Nephron (organoid): ENCODE data around the gene SMYD3.

ENCODE experiments used
- H3K27ac Mint-ChIP-seq, 3 experiments: 2 replicates each; pipeline ENCODE4 v1.8.0; 2020; ENCODE audit warnings: mixed read lengths in 3 of 3, mild to moderate bottlenecking in 2 of 3, moderate library complexity in 1 of 3
- H3K27me3 Mint-ChIP-seq: 2 replicates; pipeline ENCODE4 v1.8.0; 2021; ENCODE audit warnings: low read depth, mild to moderate bottlenecking, moderate library complexity, mixed read lengths
- H3K36me3 Mint-ChIP-seq: 2 replicates; pipeline ENCODE4 v1.8.0; 2020; ENCODE audit warnings: low read depth, mixed read lengths
- H3K4me1 Mint-ChIP-seq: 2 replicates; pipeline ENCODE4 v1.8.0; 2020; ENCODE audit warnings: mixed read lengths
- H3K4me3 Mint-ChIP-seq, 3 experiments: 2 replicates each; pipeline ENCODE4 v1.8.0; 2020; ENCODE audit warnings: mild to moderate bottlenecking in 3 of 3, mixed read lengths in 3 of 3, moderate library complexity in 2 of 3
- H3K9me3 Mint-ChIP-seq: 2 replicates; pipeline ENCODE4 v1.8.0; 2020; ENCODE audit warnings: mixed read lengths
- TF ChIP-seq, protein P1 (sequence below), 3 experiments: fragments of 200-600 bp; sonication (generic); IDR thresholded peaks; one replicate each; pipeline ENCODE4 v1.5.0; 2021; ENCODE audit warnings: antibody characterized with exemption in 3 of 3; ENCODE audit not compliant: unreplicated experiment in 3 of 3

SMYD3 gene

DNA sequence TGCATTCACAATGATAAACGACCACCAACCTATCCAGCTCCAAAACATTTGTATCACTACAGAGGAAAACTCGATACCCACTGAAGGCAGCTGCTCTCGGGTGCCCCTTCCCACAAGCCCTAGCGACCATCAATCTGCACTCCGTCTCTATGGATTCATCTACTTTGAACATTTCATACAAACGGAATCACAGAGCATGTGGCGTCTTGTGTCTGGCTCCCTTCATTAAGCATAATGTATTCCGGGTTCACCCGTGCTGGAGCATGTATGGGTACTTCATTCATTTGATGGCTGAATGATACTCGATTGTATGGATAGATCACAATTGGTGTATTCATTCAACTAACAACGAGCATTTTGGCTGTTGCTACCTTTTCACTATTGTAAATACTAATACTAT lies 340.2 kb downstream of the SMYD3 start:
- Mint-ChIP-seq H3K27me3 (no peaks in the 10 kb centered on the region), H3K9me3 (no peaks in the 10 kb centered on the region), H3K4me3 (no peak overlapping the region), H3K4me1 (peaks cover 2% of the 10 kb centered on the region), H3K36me3 (no peaks in the 10 kb centered on the region), H3K27ac (no peak overlapping the region)
- TF ChIP-seq, protein P1, sequence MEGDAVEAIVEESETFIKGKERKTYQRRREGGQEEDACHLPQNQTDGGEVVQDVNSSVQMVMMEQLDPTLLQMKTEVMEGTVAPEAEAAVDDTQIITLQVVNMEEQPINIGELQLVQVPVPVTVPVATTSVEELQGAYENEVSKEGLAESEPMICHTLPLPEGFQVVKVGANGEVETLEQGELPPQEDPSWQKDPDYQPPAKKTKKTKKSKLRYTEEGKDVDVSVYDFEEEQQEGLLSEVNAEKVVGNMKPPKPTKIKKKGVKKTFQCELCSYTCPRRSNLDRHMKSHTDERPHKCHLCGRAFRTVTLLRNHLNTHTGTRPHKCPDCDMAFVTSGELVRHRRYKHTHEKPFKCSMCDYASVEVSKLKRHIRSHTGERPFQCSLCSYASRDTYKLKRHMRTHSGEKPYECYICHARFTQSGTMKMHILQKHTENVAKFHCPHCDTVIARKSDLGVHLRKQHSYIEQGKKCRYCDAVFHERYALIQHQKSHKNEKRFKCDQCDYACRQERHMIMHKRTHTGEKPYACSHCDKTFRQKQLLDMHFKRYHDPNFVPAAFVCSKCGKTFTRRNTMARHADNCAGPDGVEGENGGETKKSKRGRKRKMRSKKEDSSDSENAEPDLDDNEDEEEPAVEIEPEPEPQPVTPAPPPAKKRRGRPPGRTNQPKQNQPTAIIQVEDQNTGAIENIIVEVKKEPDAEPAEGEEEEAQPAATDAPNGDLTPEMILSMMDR (IDR thresholded peaks at IDR 0.05; ENCODE audit: unreplicated experiment in 3 of 3): no peak

DNA sequence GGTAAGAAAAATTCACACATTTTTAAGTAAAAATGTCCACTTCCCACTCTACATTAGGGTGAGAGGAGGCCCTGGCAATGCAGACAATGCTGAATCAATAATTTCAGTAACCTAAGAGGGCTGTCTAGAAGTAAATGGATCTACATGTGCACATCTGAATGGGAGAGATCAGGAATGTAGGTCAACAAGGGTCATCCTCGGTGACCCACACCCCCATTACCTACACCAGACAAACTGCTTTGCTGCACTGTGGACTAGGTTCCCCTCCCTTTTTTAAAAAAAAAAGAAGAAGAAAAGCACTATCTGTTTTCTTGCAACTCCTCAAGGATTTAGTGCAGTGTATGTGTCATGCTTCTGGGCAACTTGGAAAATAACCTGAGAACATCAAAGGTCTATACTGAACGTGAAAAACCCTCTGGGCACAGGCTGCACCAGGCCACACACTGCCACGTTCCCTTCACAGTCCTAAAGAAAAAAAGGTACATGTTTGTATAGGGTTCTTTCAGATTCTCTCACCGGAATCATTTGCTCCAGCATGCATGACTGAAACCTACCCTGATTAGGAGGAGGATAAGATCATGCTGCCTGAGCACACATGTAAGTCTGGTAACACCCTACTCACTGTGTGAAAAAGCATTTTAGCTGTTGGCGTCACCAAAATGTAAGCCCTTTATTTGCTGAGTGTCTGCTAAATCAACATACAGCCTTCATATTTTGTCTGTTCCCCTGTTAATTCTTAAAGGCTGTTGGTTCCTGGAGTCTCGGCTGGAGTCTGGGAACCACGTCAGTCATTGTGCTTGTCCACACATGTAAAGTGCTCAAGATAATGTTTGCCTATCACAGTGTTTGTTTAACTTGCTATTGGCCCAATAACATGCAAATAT lies 341.0 kb downstream of the SMYD3 start:
- H3K4me1 Mint-ChIP-seq: peaks cover 7% of the 10 kb centered on the region
- no peak overlapping the region for H3K4me3 Mint-ChIP-seq
- TF ChIP-seq, protein P1 (IDR thresholded peaks at IDR 0.05; ENCODE audit: unreplicated experiment in 3 of 3): no peak
- no peaks in the 10 kb centered on the region for H3K27me3 Mint-ChIP-seq
- no peak overlapping the region for H3K27ac Mint-ChIP-seq
- H3K9me3 Mint-ChIP-seq: no peaks in the 10 kb centered on the region
- H3K36me3 Mint-ChIP-seq: no peaks in the 10 kb centered on the region

DNA sequence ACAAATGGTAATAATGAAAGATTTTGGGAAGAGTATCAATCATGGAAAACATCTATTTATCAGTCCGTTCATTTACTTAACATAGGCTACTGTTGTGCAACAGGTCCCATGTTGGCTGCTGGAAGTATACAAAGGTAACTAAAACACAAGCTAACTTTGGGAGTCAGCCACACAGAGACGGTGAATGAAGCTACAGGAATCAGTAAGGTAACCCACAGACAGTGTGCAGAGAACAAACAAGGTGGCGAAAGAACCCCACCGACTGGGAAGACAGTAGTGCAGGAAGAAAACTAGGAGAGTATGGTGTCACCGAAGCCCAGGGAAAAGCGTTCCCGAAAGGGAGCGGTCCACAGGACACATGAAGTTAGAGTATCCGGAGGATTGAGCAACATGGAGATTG lies 342.3 kb downstream of the SMYD3 start:
- no peak overlapping the region for H3K4me3 Mint-ChIP-seq
- no peaks in the 10 kb centered on the region for H3K9me3 Mint-ChIP-seq
- no peaks in the 10 kb centered on the region for H3K27me3 Mint-ChIP-seq
- H3K27ac Mint-ChIP-seq: no peak overlapping the region
- TF ChIP-seq, protein P1 (IDR thresholded peaks at IDR 0.05; ENCODE audit: unreplicated experiment in 3 of 3): no peak
- no peaks in the 10 kb centered on the region for H3K36me3 Mint-ChIP-seq
- peaks cover 7% of the 10 kb centered on the region for H3K4me1 Mint-ChIP-seq

DNA sequence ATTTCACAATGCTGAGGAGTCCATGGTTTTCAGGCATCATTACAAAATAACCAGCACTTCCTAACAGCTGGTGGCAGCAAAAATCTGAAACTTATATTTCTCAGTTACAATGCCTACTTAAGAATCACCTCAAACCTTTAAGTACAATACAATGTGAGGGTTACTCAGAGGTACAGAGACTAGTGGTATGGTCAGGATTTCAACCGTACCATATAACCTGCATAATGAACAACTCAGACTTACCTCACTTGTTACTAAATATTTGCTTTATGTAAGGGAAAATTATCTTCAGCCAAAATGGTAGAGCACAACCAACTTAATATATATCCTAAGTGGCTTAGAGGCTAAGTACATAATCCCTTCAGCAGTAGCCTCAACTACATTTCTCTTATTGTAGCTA lies 344.5 kb downstream of the SMYD3 start:
- TF ChIP-seq, protein P1 (IDR thresholded peaks at IDR 0.05; ENCODE audit: unreplicated experiment in 3 of 3): no peak

DNA sequence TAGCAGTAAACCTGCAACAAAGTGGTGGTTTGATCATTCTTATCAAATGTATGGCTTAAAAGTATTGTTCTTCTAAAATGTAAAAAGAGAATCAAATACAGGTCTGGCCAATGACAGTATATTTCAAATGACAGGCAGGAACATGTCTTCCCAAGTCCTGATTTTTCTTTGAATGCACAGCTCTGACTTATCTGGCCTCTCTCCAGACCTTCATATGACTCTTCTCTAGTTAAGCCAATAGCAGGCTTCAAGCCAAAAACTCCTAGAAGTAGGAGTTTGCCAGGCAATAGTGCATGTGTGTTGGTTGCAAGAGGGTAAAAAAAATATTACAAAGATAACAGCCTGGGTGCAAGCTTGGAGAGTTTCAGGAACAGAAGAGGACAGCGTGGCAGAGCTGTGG lies 345.5 kb downstream of the SMYD3 start:
- no peak overlapping the region for H3K4me3 Mint-ChIP-seq
- H3K36me3 Mint-ChIP-seq: no peaks in the 10 kb centered on the region
- H3K9me3 Mint-ChIP-seq: no peaks in the 10 kb centered on the region
- H3K4me1 Mint-ChIP-seq: peaks cover 7% of the 10 kb centered on the region
- no peaks in the 10 kb centered on the region for H3K27me3 Mint-ChIP-seq
- TF ChIP-seq, protein P1 (IDR thresholded peaks at IDR 0.05; ENCODE audit: unreplicated experiment in 3 of 3): no peak
- no peak overlapping the region for H3K27ac Mint-ChIP-seq

More for the DNA sequence above, 344.5 kb downstream of the SMYD3 start:
- no peak overlapping the region for H3K27ac Mint-ChIP-seq
- no peak overlapping the region for H3K4me3 Mint-ChIP-seq
- H3K27me3 Mint-ChIP-seq: no peaks in the 10 kb centered on the region
- H3K4me1 Mint-ChIP-seq: peaks cover 7% of the 10 kb centered on the region
- H3K36me3 Mint-ChIP-seq: no peaks in the 10 kb centered on the region
- no peaks in the 10 kb centered on the region for H3K9me3 Mint-ChIP-seq

DNA sequence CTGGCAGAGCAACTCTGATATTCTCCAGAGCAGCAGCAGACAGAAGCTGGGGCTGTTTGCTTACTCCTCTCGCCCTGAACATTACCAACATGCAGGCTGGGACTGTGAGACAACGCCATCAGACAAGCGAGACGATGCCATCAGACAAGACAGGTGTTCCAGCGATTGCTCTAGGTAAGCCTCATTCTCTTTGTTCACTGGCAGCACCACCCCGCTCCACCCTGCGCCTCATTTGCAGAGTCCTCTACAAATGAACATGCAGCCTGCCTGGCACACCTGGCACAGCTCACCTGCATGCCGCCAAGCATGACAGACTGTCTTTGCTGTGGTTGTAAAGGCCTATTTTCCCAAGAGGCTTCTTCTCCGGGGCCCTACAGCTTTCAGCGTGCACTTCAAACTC lies 346.2 kb downstream of the SMYD3 start:
- Mint-ChIP-seq H3K4me1 (peaks cover 7% of the 10 kb centered on the region), H3K27me3 (no peaks in the 10 kb centered on the region), H3K36me3 (no peaks in the 10 kb centered on the region), H3K27ac (no peak overlapping the region), H3K9me3 (no peaks in the 10 kb centered on the region), H3K4me3 (no peak overlapping the region)
- TF ChIP-seq, protein P1 (IDR thresholded peaks at IDR 0.05; ENCODE audit: unreplicated experiment in 3 of 3): no peak
